Panc1 (cell line): Measurements from ENCODE around the gene RNF220.

Source experiments
- POLR2AphosphoS5 ChIP-seq: IDR thresholded peaks from 2 replicates; pipeline ENCODE4 v1.6.1; 2012; ENCODE audit warnings: mild to moderate bottlenecking, low read depth, low read length, moderate library complexity
- SIN3A ChIP-seq: IDR thresholded peaks from 2 replicates; pipeline ENCODE4 v1.6.1; 2012; ENCODE audit warnings: low read depth, mild to moderate bottlenecking, low read length, moderate library complexity, borderline replicate concordance; ENCODE audit not compliant: insufficient read depth
- TCF7L2 ChIP-seq: IDR thresholded peaks from 2 replicates; pipeline ENCODE4 v1.6.1; 2011; ENCODE audit warnings: mild to moderate bottlenecking, low read depth, low read length, inconsistent platforms
- TF ChIP-seq, protein P1 (sequence below): fragments of 450-650 bp; IDR thresholded peaks from 2 replicates; pipeline ENCODE4 v1.5.1; 2017; ENCODE audit warnings: mild to moderate bottlenecking

DNA sequence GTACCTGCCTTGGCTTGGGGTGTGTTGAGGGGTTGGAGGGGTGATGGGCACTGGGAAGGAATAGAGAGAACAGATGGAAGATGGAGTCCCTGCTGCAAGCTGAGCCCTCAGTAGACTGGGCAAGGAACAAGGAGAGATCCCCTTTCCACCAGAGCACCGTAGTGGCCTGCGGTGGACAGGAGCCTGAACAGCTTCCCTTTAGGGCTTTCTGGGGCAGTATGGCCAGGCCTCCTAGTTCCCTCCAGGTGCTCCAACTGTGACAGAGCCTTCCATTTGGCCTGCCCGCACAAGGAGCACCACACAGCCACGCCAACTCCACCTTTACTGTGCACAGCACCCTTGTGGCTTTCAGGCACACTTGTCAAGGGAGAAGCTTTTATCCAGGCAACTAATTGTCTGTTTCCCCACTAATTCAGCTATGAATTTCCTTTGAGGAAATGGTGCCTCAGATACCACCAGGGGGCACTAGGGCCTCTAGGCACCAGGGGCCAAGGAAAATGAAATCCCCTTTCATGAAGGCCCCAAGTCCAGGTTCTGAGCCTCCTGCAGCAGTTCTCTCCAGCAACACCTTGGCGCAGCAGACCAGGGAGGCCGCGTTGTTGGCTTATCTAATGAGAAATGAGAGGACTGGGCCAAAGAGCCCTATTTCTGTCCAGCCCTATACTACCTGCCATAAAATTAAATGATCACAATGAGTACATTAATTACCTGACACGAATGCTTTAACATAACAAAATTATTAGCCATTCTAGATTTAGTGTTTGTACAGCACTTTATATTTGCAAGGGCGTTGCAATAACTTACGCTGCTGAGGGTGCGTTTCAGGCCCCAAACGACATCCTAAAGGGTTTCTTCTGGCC, 26.9 kb upstream of the RNF220 start:
- TF ChIP-seq, protein P1, sequence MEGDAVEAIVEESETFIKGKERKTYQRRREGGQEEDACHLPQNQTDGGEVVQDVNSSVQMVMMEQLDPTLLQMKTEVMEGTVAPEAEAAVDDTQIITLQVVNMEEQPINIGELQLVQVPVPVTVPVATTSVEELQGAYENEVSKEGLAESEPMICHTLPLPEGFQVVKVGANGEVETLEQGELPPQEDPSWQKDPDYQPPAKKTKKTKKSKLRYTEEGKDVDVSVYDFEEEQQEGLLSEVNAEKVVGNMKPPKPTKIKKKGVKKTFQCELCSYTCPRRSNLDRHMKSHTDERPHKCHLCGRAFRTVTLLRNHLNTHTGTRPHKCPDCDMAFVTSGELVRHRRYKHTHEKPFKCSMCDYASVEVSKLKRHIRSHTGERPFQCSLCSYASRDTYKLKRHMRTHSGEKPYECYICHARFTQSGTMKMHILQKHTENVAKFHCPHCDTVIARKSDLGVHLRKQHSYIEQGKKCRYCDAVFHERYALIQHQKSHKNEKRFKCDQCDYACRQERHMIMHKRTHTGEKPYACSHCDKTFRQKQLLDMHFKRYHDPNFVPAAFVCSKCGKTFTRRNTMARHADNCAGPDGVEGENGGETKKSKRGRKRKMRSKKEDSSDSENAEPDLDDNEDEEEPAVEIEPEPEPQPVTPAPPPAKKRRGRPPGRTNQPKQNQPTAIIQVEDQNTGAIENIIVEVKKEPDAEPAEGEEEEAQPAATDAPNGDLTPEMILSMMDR = peak; percentile 83
- no peak for TF ChIP-seq SIN3A
- no peak for TF ChIP-seq POLR2AphosphoS5
- no peak for TF ChIP-seq TCF7L2
